ENCODE data around the gene NEURL1. TPM values are rescaled to one million over a fixed set of nuclear protein-coding genes. Genes with fewer than 3 reads are reported as not detected.

The NEURL1 gene
- total and polyA plus RNA-seq, 2 donors (not counting 1 experiment from before 2014, with no cell fraction given): 0.30 to 0.57 TPM

DNA sequence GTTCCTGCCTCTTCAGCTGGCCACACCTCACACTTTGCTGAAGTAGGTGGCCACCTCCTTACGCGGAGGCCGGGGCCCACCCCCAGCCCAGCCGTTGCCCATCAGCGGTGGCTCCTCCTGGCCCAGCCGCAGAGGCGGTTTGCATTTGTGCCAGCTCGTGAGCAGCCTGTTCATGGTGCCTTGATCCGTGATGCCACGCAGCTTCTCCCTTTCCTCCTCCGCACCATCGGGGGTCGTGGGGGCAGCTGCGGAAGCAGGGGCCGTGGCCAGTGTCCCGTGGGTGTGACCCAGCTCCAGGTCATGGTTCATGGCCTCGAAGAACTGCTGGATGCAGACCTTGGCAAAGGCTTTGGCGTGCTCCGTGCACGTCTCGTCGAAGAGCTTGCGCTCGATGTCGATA is 38.3 kb upstream of the NEURL1 start:
- Histone ChIP-seq H3K27me3 (replicated peaks in 1 of 4; ENCODE audit: control extremely low read depth in 1 of 4, control insufficient read depth in 3 of 4, insufficient read depth in 4 of 4, low read length in 3 of 4) (peaks cover 0 to 6% (median 0%) of the 10 kb centered on the region in 4 experiments), H4K20me1 (ENCODE audit: control insufficient read depth, insufficient read depth, low read length, poor library complexity, severe bottlenecking) (no peaks in the 10 kb centered on the region), H2AFZ (ENCODE audit: insufficient read depth, low read depth, low read length, poor library complexity, severe bottlenecking) (no peak overlapping the region), H3K4me2 (replicated peaks; ENCODE audit: low read depth, low read length, poor library complexity, severe bottlenecking) (no peak overlapping the region), H3K9me3 (ENCODE audit: control extremely low read depth in 1 of 3, control insufficient read depth in 2 of 3, insufficient read depth in 1 of 3, low read length in 2 of 3) (no peaks in the 10 kb centered on the region), H3K9ac (ENCODE audit: low read length) (no peak overlapping the region), H3K27ac (ENCODE audit: low read length in 2 of 2) (no peak overlapping the region), H3K4me1 (ENCODE audit: control insufficient read depth in 2 of 2, insufficient read depth in 2 of 2, low read length in 2 of 2) (peaks cover 23 to 46% of the 10 kb centered on the region in 2 donors), H3K79me2 (ENCODE audit: control insufficient read depth, insufficient read depth, low read length) (peaks cover 15% of the 10 kb centered on the region), H3K4me3 (ENCODE audit: control extremely low read depth in 1 of 5, extremely low read depth in 1 of 5, insufficient read depth in 1 of 5, low read depth in 2 of 5, low read length in 4 of 5) (no peak overlapping the region), H3K36me3 (replicated peaks in 1 of 2; ENCODE audit: control extremely low read depth in 1 of 2, control insufficient read depth in 1 of 2, extremely low read depth in 1 of 2, insufficient read depth in 2 of 2, low read length in 1 of 2) (no peaks in the 10 kb centered on the region)
- DNase-seq (no peak), ATAC-seq (ENCODE audit: low read depth) (no peak)
- Mint-ChIP-seq H3K4me1 (peaks cover 42% of the 10 kb centered on the region), H3K4me3 (no peak overlapping the region), H3K9me3 (ENCODE audit: insufficient read depth) (no peaks in the 10 kb centered on the region), H3K27ac (no peak overlapping the region), H3K27me3 (no peaks in the 10 kb centered on the region)
- intact Hi-C loops (cut with micrococcal nuclease): no loop called here
- POLR2A ChIA-PET: interaction anchor here (1.0 kb wide), 1 partner anchor 16 kb away, joined by 4 read pairs; no protein-coding TSS in a partner anchor
- no peak for TF ChIP-seq EZH2 (IDR thresholded peaks at IDR 0.05; ENCODE audit: borderline replicate concordance, insufficient read depth, low read depth, low read length, poor library complexity, severe bottlenecking)
- TF ChIP-seq, protein P1, sequence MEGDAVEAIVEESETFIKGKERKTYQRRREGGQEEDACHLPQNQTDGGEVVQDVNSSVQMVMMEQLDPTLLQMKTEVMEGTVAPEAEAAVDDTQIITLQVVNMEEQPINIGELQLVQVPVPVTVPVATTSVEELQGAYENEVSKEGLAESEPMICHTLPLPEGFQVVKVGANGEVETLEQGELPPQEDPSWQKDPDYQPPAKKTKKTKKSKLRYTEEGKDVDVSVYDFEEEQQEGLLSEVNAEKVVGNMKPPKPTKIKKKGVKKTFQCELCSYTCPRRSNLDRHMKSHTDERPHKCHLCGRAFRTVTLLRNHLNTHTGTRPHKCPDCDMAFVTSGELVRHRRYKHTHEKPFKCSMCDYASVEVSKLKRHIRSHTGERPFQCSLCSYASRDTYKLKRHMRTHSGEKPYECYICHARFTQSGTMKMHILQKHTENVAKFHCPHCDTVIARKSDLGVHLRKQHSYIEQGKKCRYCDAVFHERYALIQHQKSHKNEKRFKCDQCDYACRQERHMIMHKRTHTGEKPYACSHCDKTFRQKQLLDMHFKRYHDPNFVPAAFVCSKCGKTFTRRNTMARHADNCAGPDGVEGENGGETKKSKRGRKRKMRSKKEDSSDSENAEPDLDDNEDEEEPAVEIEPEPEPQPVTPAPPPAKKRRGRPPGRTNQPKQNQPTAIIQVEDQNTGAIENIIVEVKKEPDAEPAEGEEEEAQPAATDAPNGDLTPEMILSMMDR (IDR thresholded peaks at IDR 0.05): no peak
- CTCF ChIA-PET: interaction anchor here (0.5 to 7.1 kb wide), 3 partner anchors 17 to 885 kb away, joined by 3 to 50 read pairs (median 3); no protein-coding TSS in a partner anchor
- whole genome bisulfite sequencing (ENCODE audit: insufficient coverage): 96% methylated on average over 25 of the region's 25 CpGs

GRCh38 chr10:103456074-103456660 is 37.3 kb upstream of the NEURL1 start:
- Histone ChIP-seq H3K4me2 (replicated peaks; ENCODE audit: low read depth, low read length, poor library complexity, severe bottlenecking) (no peak overlapping the region), H3K4me1 (ENCODE audit: control insufficient read depth in 2 of 2, insufficient read depth in 2 of 2, low read length in 2 of 2) (peaks cover 19 to 37% of the 10 kb centered on the region in 2 donors), H3K27me3 (replicated peaks in 1 of 4; ENCODE audit: control extremely low read depth in 1 of 4, control insufficient read depth in 3 of 4, insufficient read depth in 4 of 4, low read length in 3 of 4) (peaks cover 0 to 6% (median 0%) of the 10 kb centered on the region in 4 experiments), H3K36me3 (replicated peaks in 1 of 2; ENCODE audit: control extremely low read depth in 1 of 2, control insufficient read depth in 1 of 2, extremely low read depth in 1 of 2, insufficient read depth in 2 of 2, low read length in 1 of 2) (no peaks in the 10 kb centered on the region), H3K4me3 (ENCODE audit: control extremely low read depth in 1 of 5, extremely low read depth in 1 of 5, insufficient read depth in 1 of 5, low read depth in 2 of 5, low read length in 4 of 5) (no peak overlapping the region), H4K20me1 (ENCODE audit: control insufficient read depth, insufficient read depth, low read length, poor library complexity, severe bottlenecking) (no peaks in the 10 kb centered on the region), H3K79me2 (ENCODE audit: control insufficient read depth, insufficient read depth, low read length) (peaks cover 15% of the 10 kb centered on the region), H3K27ac (ENCODE audit: low read length in 2 of 2) (no peak overlapping the region), H3K9me3 (ENCODE audit: control extremely low read depth in 1 of 3, control insufficient read depth in 2 of 3, insufficient read depth in 1 of 3, low read length in 2 of 3) (no peaks in the 10 kb centered on the region), H3K9ac (ENCODE audit: low read length) (no peak overlapping the region), H2AFZ (ENCODE audit: insufficient read depth, low read depth, low read length, poor library complexity, severe bottlenecking) (no peak overlapping the region)
- Mint-ChIP-seq H3K27ac (no peak overlapping the region), H3K4me3 (no peak overlapping the region), H3K9me3 (ENCODE audit: insufficient read depth) (no peaks in the 10 kb centered on the region), H3K4me1 (peaks cover 34% of the 10 kb centered on the region), H3K27me3 (no peaks in the 10 kb centered on the region)
- DNase-seq: no peak
- TF ChIP-seq, protein P1 (IDR thresholded peaks at IDR 0.05): no peak
- no peak for TF ChIP-seq EZH2 (IDR thresholded peaks at IDR 0.05; ENCODE audit: borderline replicate concordance, insufficient read depth, low read depth, low read length, poor library complexity, severe bottlenecking)
- 92% methylated on average over 9 of the region's 9 CpGs for WGBS (ENCODE audit: insufficient coverage)
- ChIA-PET CTCF (interaction anchor here (0.6 to 1.1 kb wide), 3 partner anchors 11 to 29 kb away, joined by 3 read pairs; no protein-coding TSS in a partner anchor), POLR2A (interaction anchor here (1.0 kb wide), 1 partner anchor 15 kb away, joined by 4 read pairs; no protein-coding TSS in a partner anchor)
- intact Hi-C loops (cut with micrococcal nuclease): no loop called here
- no peak for ATAC-seq (ENCODE audit: low read depth)
